GM21786 (cell line): Measurements from ENCODE around the gene CMIP.
A peak's percentile ranks its signal among the peaks of the same experiment; 100 is the strongest.

Source experiments
- ATAC-seq: cut with Tn5 transposase; IDR thresholded peaks from one replicate; pipeline ENCODE4 v1.9.1; 2021; ENCODE audit not compliant: unreplicated experiment

CMIP gene

DNA sequence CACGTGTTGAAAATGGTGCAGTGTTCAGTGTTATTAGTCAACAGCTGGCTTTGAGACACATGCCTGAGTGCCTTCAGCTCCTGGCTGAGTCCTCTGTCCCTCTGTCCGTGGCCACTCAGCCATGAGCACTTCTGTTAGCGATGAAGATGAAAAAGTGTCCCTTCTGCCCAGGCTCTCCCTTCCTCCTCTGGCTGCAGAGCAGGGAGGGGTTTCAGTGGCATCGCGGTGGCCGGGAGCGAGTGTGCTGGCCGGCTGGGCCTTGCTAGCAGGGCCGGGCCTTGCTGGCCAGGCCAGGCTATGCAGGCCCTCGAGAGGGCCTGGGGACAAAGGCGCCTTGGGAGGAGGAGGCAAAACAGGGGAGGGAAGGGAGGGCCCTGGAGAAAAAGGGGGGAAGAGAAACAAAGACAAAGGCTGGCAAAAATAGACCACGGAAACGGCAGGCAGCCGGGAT is 47.7 kb downstream of the CMIP start:
- ATAC-seq, result no peak

DNA sequence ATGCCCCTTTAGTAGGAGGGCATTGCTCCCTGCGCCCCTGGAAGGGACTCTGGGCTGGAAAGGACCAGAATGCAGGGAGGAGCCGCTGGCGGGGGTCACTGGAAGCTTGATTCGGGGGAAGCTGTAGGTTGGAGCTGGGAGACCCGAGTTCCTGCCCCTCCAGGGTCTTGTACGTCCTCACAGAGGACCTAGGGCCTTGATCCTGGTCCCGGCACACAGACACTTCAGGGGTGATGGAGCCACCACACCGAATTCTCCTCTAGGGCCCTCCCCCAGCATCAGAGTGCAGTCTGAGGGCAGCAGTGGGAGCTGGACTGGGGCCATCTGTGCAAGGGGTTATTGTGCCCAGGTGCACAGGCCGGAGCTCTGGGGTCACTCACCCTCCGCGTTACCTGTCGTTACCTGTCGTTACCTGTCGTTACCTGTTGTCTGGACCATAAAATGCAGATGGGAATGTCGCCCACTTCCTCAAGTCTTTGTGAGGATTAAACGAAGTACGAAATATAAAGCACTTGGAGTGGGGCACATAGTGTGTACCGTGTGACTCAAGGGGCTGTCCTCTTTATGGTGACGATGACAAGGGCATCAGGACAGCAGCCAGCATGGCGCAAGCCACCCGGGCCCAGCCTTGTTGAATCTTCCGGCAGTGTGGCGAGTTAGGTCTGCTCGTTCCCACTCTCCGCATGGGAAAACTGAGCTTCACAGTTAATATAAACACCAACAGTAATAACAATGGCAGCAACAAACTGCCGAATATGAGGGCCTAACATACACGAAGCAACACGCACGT is 48.6 kb downstream of the CMIP start:
- ATAC-seq, result no peak

DNA sequence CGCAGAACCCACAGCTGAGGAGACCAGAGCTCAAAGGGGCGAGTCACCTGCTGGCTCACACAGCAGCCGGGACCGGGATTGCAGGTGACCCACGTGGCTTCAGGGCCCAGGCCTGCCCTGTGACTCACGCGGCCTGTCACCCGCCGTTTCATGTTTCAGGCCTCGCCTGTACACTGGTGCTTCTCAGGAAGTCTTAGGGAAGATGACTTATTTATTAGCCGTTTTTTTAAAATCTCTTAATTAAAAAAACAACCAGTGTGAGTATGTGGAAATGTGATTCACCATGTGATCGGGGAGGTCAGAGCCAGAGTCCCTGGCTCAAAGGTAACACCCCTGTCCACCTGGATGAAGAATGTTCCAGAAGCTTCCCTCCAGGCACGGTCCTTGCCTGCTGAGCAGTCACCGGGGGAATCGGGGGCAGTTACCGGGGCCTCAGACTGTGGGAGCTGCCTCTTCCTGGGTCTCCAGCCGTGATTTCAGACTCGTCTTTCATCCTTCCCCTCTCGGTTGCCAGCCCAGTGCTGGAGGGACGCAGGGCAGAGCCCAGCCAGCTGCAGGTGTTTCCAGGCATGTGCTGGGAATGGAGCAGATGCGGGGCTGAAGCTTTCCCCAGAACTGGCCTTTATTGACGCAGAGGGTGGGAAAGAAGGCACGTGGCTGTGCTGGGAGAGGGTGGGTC is 49.3 kb downstream of the CMIP start:
- no peak for ATAC-seq

DNA sequence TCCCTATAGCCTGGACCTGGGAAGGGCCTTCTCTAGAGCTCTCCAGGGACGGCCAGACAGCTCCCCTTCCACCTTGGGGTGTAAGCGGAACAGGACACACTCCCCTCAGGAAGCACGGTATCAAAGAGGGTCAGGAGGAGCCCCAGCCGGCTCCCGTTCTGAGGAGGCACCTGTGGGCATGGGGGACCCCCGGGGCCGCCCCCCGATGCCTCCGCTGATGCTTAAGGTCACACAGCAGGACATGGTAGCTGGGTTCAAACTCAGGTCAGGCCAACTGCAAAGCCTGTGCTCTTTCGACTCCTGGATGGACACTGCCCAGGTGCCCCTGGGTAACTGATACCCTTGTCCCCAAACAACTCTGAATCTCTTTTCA is 49.8 kb downstream of the CMIP start:
- ATAC-seq, result no peak

DNA sequence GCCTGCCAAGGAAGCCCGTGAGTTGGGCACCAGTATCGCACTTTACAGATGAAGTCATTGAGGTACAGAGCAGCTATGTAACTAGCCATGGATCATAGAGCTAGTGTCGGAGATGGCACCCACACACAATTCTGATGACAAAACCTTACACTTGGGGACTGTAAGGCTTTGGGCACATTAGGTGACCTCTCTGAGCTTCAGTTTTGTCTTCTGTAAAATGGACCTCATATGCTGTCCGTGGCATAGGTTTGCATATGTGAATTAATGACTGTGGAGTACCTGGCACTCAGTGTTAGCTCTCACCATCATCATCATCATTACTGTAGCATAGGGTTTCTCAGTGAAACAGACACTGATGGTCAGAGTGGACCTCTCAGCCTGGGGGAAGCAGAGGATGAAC is 50.3 kb downstream of the CMIP start:
- ATAC-seq, result no peak

DNA sequence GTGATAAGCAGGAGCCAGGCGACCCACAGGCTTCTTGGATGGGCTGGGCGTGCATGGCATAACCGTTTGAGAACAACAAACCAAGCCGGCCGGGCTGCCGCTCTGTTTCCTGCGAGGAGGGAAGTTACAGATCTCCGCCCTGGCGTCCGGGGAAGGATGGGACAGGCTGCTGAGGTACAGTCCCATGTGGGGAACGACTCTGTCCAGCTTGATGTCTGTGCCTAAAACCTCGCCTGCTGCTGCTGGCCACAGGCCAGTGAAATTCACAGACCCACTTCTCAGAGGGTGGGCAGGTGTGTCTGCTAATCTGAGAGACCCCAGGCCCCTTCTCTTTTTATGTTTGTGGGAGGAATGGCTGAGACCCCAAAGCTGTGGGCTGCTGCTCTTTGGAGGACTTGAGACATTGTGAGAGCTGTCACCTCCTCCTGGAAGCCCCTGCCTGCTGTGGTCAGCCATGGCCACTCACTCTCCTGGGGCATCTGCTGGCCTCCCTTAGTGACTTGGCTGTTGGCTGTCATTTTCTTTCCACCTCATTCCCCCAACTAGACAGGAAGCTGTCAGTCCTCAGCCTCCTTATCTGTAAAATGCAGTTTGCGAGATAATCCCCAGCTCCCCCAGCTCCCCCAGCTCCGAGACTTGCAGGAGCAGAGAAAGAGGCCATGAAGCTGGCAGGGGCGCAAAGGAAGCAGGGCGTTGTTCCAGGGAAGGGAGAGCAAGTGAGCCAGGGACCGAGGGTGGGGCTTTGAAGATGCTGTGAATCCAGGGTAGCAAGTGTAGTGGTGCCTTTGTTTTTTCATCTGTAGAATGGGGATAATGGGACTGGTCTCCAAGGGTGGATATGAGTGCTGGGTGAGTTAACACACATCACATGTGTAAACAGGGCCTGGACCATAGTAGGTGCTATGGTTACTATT is 51.0 kb downstream of the CMIP start:
- ATAC-seq, result no peak

DNA sequence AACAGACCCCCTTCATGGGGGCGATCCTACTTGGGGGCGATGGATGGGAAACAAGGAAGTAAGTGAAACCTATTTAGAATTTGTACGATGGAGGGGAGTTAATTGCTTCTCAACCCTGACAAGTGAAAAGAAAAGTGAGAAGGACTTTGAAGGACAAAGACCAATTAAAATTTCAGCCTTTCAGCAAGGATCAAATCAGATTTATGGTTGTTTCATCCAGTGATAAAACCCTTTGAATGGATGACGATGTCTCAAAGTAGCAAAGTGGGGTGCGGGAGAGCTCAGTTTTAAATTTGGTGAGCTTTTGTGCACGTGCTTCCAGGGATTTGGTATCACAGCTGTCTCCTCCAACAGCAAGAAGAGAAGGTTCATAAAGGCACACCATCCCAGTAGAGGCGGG is 51.7 kb downstream of the CMIP start:
- ATAC-seq, result no peak

DNA sequence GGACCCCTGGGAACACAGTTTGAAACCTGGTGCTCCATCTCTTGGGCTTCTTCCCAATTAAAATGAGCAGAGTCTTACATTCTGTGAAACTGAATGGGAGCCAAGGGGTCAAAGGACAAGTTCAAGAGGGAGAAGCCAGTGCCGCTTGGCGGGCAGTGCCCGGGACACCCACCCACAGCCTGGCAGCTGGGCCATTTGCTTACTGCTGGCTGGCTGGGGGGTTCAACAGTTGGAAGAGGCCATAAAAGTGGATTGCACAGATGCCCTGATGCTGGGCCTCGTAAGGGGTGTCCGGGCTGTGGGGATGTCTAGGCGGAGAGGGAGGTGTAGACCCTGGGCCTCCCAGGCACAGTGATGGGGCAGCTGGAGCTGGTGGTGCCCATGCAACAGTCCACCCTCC is 52.1 kb downstream of the CMIP start:
- no peak for ATAC-seq

DNA sequence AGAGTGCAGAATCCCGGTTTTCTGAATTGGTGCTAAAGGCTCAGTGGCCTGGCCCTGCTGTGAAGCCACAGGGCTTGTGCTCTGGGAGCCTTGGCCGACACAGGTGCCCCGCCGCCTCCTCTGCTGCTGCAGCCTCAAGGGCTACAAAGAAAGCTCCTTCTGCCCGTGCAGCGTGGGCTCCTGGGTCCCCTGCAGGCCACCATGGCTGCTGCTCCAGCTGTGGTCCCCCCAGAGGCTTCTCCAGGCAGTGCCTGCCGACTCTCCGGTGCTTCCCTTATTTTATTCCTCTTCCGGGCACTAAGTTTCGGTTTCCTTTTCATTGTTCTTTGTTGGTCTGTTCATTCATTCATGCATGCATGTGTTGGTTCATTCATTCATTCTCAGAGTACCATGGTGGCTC is 53.1 kb downstream of the CMIP start:
- peak; percentile 59 for ATAC-seq

DNA sequence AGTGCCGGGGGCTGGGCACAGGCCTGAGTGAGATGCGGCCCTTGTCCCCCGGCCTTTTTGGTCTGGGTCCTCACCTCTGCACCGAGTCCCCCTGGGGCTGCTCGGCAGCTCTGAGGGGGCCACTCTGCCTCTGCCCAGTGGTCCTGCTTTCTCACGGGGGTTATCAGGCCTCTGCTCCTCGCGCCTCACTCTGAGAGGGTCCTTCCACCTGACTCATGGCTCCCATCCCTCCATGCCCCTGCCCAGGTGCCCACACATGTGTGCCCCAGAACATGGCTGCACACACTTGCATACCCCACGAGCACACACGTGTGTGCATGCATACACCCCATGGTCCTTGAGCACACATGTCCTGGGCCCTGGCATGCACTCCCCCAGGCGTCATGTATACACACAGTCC is 53.7 kb downstream of the CMIP start:
- ATAC-seq, result no peak

DNA sequence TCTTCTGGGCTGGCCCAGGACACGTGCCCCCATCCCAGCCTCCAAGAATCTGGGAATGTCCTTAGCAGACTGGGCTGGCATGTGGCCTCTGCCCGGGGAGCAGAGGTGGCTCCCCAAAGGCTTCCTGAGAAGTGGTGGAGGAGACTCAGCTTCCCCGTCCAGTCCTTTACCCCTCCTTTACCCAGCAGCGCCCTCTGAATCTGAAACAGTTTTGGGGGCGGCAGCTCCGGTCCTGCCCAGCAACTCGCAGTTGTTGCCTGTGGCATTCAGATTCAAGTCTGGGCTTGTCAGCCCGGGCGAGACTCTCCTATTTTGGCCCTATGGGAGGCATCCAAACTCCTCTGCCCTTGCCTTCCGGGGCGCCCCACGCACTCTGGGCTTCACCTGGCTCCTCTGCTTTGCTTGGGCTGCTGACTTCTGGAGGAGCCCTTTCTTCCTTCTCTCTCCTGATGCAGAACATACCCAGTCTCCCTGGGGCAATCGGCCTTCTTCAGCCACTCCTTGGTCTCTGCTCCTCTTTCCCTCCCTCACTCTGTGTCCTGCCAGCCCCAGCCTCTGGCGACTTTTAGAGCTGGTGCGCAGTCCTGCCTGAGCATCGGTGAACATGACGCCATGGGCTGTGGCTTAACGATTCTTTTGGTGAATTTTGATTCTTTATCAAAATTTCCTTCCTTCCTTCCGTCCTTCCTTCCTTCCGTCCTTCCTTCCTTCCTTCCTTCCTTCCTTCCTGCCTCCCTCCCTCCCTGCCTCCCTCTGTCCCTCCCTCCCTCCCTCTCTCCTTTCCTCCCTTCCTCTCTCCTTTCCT is 55.2 kb downstream of the CMIP start:
- no peak for ATAC-seq

DNA sequence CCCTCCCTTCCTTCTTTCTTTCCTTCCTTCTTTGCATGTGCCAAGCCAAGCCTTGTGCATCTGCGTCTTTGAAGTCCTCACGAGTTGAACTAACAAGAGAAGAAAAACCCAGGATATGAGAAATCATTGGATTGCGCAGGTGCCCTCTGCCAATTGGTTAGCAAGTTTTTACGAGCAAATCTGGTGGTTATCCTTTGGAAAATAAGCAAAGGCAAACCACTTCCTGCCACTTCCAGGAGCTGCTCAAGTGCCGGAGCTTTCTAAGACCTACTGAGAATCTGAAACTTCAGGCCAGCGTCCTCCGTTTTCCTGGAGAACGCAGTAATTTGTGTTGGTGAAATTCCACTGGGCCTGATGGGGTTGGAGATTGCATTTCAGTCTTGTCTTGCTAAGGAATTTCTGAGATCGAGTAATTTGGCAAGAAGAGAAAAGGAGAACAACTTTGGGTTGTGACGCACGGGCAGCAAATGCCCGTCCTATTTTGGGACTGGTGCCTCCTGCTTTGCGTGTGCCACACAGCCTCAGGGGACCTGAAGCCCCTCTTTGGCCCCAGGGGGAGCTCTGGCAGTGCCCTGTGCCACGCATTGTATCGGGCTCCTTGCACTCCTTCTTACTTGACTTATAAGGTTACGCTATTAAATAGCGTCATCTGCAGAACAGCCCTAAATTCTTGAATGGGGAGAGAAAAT is 56.4 kb downstream of the CMIP start:
- no peak for ATAC-seq

DNA sequence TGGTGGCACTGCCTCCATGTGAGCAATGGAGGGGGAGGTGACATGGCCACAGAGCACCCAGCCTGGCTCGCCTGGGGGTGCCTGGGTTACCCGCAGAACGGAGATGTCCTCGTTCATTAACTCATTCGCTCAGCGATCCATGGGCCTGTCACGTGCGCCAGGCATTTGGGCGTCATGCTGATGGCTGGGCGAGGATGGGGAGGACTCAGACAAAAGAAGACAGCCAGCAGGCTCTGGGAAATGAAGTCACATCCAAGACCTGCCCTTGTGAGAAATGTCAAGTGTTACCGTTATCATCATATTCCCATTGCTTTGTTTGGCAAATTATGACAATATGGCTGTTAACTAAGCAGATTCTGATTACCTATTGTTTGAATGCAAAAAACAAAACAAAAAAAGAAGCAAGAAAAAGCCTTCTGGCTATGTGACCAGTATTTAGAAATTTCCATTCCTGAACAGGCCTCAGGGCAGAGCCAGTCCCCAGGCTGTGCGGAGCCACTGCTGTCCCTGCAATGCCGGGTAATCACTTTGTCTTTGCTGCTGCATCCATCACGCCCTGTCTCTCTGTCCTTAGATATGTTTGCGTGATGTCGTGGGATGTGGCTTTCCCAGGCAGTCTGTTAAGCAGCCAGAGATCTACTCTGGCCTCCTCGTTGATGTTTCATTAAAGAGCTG is 57.9 kb downstream of the CMIP start:
- no peak for ATAC-seq

DNA sequence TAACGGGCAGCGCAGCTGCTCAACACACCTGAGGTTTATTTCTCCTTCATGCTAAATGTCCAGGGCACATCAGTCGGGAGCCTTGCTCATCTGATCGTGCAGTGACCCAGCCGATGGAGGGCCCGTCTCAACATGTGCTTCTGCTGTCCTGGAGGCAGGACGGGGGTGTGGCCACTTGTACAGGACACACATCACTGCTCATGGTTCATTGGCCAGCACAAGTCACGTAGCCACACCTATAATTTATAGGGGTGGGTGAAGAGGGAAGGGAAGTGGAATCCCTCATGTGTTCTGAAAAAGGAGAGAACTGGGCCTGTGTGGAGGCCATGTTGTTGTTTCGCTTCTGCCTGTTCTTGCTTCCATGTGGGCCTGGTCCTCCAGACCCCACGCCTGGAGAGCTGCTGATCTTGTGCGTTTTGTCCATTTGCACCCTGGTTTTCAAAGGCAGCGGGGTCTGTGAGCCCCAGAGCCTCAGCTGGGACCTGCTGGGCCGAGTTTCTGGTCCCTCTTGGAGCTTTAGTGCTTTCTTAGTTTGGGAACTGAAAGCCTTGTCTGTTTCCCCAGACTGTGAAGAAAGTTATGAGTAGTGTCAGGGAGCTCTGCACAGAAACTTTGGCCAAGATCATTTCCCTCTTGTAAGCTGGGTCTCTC is 60.5 kb downstream of the CMIP start:
- peak; percentile 61 for ATAC-seq

DNA sequence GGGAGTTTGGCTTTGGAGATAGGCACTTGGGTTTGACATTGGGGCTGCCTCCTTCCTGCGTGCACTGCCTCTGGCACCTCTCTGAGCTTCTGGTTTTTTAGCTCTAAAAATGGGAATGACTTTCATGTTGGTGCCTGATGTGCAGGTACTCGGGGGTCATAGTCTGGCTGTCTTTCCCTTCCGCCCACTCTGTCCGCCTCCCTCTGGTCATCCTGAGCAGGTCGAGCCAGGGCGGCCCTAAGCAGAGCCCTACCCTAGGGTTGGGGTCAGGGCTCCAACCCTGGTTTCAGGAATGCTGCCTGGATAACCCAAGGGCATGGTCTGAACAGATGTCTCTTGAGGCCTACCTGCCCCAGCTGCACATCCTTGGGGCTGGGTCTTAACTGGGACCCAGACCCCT is 64.8 kb downstream of the CMIP start:
- no peak for ATAC-seq

DNA sequence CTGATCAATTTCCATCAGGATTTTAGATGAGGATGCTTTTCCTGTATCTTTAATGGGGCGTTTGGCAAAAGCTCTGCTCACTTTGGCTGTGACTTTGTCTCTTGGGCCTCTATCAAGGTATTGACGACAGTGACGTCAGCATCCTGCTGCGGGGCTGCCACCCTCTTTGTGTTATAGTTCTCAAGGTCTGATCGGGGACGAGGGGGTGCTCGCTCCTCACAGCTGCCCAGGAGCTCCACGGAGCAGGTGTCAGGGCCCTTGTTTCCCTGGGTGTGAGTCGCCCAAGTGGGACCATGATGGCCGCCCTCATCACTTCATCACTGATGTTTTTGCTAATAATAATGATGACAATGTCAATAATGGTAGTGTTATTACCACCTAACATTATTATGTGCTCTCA is 65.4 kb downstream of the CMIP start:
- ATAC-seq, result no peak

DNA sequence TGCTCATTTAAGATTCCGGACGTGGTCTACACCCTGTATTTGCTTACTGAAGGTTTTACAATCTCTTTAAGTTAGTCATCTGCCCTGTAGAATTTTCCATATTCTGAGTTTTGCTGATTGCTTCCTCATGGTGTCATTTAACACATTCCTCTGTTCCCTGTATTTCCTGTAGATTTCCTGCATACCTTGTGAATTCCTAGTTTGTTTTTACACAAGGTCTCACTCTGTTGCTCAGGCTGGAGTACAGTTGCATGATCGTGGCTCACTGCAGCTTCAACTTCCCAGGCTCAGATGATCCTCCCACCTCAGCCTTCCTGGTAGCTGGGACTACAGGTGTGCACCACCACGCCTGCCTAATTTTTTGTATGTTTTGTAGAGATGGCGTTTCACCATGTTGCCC is 66.8 kb downstream of the CMIP start:
- no peak for ATAC-seq

DNA sequence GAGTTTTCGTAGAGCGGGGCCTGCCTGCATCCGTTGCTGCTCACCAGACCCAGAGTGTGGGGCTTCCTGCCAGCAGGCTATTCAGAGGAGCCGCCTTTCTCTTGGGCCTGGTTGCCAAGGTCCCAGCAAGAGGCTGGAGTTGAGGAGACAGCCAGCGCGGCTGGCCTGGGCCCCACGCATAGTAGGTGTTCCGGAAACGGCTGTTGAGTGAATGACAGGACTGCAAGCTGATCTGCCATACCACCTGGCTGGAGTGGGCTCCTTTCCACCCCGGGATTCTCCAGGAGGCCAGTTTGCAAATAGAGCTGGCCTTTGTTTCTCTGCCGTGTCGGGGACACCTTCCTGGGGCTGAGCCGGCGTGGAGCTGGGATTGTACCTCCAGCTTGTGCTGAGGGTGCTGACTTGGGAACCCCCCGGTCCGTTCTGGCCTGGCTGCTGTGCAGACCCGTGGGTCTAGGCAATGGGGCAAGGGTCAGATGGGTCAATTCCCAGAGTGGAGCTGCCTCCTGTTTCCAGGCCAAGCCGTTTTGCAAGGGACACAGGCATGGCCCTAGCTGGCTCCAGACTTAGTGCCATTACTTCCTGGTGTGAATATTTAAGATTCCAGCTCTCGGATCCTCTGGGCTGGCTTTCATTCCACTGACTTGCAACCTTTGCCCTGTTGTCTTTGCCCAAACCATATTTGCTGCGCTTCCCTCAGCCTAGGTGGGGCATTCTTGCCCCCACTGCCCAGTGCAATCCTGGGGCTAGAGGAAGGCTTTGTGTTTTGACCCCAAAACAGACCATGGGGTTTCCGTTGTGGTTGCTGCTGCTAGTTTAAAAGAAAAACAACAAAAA is 68.8 kb downstream of the CMIP start:
- ATAC-seq, result peak; percentile 24
